Liver (tissue), 3 donors: ENCODE data around the gene SYT5.
A peak's percentile ranks its signal among the peaks of the same experiment; 100 is the strongest.

Source experiments
- CTCF ChIP-seq: fragments of 150-350 bp; IDR thresholded peaks from 2 replicates; pipeline ENCODE4 v1.5.1; 2017; ENCODE audit warnings: improper control_type of control experiment, low read depth, low read length; ENCODE audit not compliant: missing input control
- JUND ChIP-seq, 2 donors: IDR thresholded peaks; 2 replicates each; pipeline ENCODE4 v1.6.1; 2016; ENCODE audit warnings: antibody characterized with exemption in 2 of 2
- RXRA ChIP-seq, 2 donors: IDR thresholded peaks; 2 replicates each; pipeline ENCODE4 v1.6.1; 2017 to 2018; ENCODE audit warnings: antibody characterized with exemption in 2 of 2, mild to moderate bottlenecking in 1 of 2
- YY1 ChIP-seq: IDR thresholded peaks from 2 replicates; pipeline ENCODE4 v1.6.1; 2016; ENCODE audit warnings: antibody characterized with exemption, mild to moderate bottlenecking
- TF ChIP-seq, protein P1 (sequence below): IDR thresholded peaks from 2 replicates; pipeline ENCODE4 v1.6.1; 2016; ENCODE audit warnings: antibody characterized with exemption, mild to moderate bottlenecking
- donor health status: healthy.
- donor health status: healthy.

DNA sequence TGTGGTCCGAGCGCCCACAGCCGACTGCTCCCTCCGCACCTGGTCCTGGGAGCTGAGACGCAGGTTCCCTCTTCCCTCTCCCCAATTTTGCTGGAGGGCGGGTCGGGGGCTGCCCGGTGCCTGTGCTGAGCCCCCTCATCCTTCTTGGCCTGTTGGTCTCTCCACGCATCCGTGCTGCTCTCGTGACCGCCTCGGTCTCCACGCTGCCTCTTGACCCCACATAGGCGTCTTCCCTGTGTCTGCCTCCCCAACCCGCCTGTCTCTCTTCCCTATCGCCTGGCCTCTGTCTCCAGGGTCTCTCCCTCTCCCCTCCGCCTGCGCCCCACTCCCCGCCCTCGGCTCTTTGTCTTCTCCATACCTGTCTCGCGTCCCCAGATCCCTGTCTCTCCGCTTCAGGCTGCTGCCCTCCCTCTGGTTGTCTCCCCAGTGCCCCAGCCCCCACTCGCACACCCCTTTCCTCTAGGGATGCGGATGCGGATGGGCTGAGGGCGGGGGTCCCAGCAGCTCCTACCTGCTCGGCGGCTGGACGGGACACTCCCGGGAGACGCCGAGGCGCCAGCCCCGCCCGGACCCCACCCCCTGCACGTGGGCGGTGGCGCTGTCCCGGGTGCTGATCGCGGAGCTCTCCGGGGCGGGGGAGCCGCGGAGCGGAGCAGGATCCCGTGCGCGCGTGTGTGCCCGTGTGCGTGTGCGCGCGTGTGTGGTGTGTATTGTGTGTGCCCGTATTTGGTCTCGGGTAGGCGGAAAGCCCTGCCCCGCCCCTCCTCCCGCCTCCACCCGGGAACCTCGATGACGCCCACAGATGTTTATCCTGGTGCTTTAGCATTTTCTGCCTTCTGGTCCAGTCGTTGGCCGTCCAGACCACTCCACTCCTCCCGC is at the start of gene SYT5:
- no peak for TF ChIP-seq YY1
- TF ChIP-seq JUND (IDR thresholded peaks at IDR 0.05): no peak
- TF ChIP-seq, protein P1, sequence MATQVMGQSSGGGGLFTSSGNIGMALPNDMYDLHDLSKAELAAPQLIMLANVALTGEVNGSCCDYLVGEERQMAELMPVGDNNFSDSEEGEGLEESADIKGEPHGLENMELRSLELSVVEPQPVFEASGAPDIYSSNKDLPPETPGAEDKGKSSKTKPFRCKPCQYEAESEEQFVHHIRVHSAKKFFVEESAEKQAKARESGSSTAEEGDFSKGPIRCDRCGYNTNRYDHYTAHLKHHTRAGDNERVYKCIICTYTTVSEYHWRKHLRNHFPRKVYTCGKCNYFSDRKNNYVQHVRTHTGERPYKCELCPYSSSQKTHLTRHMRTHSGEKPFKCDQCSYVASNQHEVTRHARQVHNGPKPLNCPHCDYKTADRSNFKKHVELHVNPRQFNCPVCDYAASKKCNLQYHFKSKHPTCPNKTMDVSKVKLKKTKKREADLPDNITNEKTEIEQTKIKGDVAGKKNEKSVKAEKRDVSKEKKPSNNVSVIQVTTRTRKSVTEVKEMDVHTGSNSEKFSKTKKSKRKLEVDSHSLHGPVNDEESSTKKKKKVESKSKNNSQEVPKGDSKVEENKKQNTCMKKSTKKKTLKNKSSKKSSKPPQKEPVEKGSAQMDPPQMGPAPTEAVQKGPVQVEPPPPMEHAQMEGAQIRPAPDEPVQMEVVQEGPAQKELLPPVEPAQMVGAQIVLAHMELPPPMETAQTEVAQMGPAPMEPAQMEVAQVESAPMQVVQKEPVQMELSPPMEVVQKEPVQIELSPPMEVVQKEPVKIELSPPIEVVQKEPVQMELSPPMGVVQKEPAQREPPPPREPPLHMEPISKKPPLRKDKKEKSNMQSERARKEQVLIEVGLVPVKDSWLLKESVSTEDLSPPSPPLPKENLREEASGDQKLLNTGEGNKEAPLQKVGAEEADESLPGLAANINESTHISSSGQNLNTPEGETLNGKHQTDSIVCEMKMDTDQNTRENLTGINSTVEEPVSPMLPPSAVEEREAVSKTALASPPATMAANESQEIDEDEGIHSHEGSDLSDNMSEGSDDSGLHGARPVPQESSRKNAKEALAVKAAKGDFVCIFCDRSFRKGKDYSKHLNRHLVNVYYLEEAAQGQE: peak; percentile 99
- no peak for TF ChIP-seq CTCF
- no peak for TF ChIP-seq RXRA (IDR thresholded peaks at IDR 0.05)
